Left kidney (tissue), 8 donors: Measurements from ENCODE around the gene MBLAC2. TPM values are rescaled to one million over a fixed set of nuclear protein-coding genes. Genes with fewer than 3 reads are reported as not detected.

Source experiments
- DNase-seq: peaks from one replicate; pipeline ENCODE4 v3.0.0-alpha.2; 2013
- long read RNA-seq, 8 donors: transcript quantifications; one replicate each; lab custom pipeline, GENCODE V29; 2026
- polyA plus RNA-seq: library from polyadenylated mRNA; unstranded; fragments of 120-200 nt; gene quantifications from one replicate; pipeline ENCODE4 v1.2.1, GENCODE V29; 2013; ENCODE audit not compliant: insufficient read length

The MBLAC2 gene
- polyA plus RNA-seq, result 11.1 TPM
- long read RNA-seq, donor 1, full-length matches to known transcripts, result 9 of 9 reads
- long read RNA-seq, donor 1, partial matches to known transcripts, result 0 of 9 reads
- long read RNA-seq, donor 1, other reads (novel, unspliced or antisense), result 0 of 9 reads
- long read RNA-seq, donor 2, full-length matches to known transcripts, result 2 of 2 reads
- long read RNA-seq, donor 2, partial matches to known transcripts, result 0 of 2 reads
- long read RNA-seq, donor 2, other reads (novel, unspliced or antisense), result 0 of 2 reads
- long read RNA-seq, donor 3, full-length matches to known transcripts, result 9 of 9 reads
- long read RNA-seq, donor 3, partial matches to known transcripts, result 0 of 9 reads
- long read RNA-seq, donor 3, other reads (novel, unspliced or antisense), result 0 of 9 reads
- long read RNA-seq, donor 4, full-length matches to known transcripts, result 1 of 1 reads
- long read RNA-seq, donor 4, partial matches to known transcripts, result 0 of 1 reads
- long read RNA-seq, donor 4, other reads (novel, unspliced or antisense), result 0 of 1 reads
- long read RNA-seq, donor 5, full-length matches to known transcripts, result 5 of 5 reads
- long read RNA-seq, donor 5, partial matches to known transcripts, result 0 of 5 reads
- long read RNA-seq, donor 5, other reads (novel, unspliced or antisense), result 0 of 5 reads
- long read RNA-seq, donor 6, full-length matches to known transcripts, result 15 of 15 reads
- long read RNA-seq, donor 6, partial matches to known transcripts, result 0 of 15 reads
- long read RNA-seq, donor 6, other reads (novel, unspliced or antisense), result 0 of 15 reads
- long read RNA-seq, donor 7, full-length matches to known transcripts, result 6 of 6 reads
- long read RNA-seq, donor 7, partial matches to known transcripts, result 0 of 6 reads
- long read RNA-seq, donor 7, other reads (novel, unspliced or antisense), result 0 of 6 reads
- long read RNA-seq, donor 8, full-length matches to known transcripts, result 1 of 1 reads
- long read RNA-seq, donor 8, partial matches to known transcripts, result 0 of 1 reads
- long read RNA-seq, donor 8, other reads (novel, unspliced or antisense), result 0 of 1 reads

- DNase-seq, result peak; percentile 87
Measured at GRCh38 chr5:90474235-90475107, at the start of gene MBLAC2, which contains the start of gene POLR3G. Gene MBLAC2 (minus strand): TSS chr5:90474771. CDS start chr5:90474292, 479 bp downstream. Gene POLR3G (plus strand): TSS chr5:90474864. CDS start chr5:90485568, 10,704 bp downstream.

- no peak for DNase-seq
Measured at GRCh38 chr5:90519081-90519480, 44.5 kb upstream of the MBLAC2 start.

- DNase-seq, result no peak
Measured at GRCh38 chr5:90518661-90519060, 44.1 kb upstream of the MBLAC2 start.

GRCh38 chr5:90514520-90514919, 39.9 kb upstream of the MBLAC2 start:
- DNase-seq, result no peak

DNA sequence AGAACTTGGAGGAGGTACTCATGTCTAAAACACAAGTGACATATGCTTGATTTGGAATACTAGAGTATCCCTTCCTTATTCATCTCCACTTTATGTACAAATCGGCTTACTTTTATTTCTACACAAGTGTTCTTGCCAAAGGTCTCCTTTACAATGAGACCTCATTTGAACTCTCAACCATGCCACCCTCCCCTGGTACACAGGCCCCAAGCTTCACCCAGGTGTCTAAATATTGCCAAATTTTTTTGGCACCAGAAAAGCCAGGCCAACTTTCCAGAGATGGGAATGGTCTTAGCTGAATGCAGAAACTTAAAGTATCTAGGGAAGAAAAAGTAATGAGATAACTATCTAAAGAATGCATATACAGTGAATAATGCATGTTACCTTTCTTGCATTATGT, 35.9 kb upstream of the MBLAC2 start:
- no peak for DNase-seq

GRCh38 chr5:90506221-90506620, 31.6 kb upstream of the MBLAC2 start:
- no peak for DNase-seq

- no peak for DNase-seq
Measured at GRCh38 chr5:90504743-90505142, 30.2 kb upstream of the MBLAC2 start.

GRCh38 chr5:90503596-90503995, 29.0 kb upstream of the MBLAC2 start:
- DNase-seq, result no peak

GRCh38 chr5:90495146-90495545, 20.6 kb upstream of the MBLAC2 start:
- DNase-seq, result no peak

- DNase-seq, result no peak
Measured at GRCh38 chr5:90494043-90494442, 19.5 kb upstream of the MBLAC2 start.

DNA sequence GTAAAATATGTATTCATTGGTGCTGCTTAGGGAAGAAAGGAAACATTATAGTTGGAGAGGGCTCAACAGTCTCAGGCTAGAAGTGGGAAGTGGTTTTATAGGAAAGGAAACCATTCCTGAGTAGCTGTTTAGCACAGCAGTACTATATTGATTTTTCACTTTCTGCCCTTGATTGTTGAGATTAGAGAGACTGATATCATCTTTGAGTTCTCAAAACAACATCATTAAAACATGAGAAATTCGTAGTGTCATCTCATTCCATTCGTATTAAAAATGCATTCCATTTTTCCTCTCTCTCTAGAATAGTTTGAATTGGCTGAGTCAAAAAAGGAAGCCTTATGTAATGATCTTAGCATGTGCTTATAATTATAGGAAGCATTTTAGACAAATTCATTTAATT, 14.2 kb upstream of the MBLAC2 start:
- no peak for DNase-seq

DNA sequence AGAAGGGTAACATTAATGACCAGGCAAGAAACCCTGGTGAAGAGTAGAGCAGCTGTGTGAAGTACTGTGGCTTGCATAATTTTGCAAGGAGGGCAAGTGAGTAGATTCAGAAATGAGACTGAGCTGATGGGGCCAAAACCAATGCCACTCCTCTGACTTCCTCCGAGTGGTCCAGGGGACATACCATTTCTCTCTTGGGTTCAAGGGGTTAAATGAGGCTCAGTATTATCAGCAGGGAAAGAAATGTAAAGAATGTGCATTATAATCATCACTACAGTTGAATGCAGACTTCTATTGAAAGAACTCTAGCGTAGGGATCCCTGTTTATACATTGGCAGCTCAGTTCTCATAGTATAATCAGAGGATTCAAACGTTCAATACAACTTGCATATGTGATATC, 10.0 kb upstream of the MBLAC2 start:
- no peak for DNase-seq

DNA sequence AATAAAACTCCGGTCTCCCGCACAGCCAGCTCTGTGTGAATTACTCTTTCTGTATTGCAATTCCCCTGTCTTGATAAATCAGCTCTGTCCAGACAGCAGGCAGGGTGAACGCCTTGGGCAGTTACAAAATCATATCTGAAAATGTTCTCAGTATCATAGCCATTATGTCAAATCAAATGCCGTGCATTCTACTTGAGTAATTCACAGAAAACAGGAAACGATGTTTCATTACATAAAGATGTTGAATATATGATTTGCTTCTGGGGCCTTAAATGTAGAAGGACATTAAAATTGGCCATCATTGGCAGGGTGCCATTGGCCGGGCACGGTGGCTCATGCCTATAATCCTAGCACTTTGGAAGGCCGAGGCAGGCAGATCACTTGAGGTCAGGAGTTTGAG, 8.6 kb upstream of the MBLAC2 start:
- DNase-seq, result no peak

DNA sequence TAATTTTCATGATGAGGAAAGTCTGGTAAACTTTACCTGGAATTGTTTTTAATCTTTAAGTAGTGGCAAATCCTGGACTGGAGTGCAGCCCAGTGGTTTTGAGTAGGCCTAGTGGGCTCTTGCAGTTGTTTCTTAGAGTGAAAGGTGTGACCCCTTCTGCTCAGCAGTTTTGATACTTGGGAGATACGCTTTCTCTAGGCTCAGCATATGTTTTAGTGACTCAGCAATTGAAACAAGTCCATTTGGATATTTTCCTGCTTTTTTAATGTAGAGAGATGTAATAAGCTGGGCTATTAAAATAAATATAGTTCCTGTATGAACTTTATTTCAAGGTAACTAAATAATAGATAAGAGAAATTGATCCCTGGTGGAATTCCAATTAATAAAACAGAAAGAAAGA, 6.1 kb upstream of the MBLAC2 start:
- no peak for DNase-seq

GRCh38 chr5:90479611-90480385, 5.2 kb upstream of the MBLAC2 start:
- DNase-seq, result no peak

DNA sequence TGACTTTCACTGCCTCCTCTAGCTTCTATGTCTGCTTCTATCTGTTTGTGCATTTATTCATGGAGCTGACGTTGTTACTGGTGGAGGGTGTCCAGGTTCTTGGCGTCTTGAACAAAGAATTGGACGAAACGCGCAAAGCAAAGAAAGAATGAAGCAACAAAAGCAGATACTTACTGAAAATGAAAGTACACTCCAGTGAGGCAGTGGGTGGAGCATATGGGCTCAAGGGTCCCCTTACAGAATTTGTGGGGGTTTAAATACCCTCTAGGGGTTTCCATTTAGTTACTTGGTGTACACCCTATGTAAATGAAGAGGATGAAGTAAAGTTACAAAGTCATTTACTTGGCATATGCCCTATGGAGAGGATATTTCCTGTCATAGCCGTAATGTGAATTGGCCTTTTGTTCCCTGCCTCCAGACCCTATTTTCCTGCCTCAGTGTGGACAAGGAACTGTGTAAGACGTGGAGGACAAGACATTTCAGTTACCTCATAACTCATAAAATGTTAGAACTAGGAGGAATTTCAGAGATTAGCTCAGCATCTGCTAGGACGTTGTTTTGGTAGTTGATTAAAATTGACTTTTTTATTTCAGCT, 3.1 kb upstream of the MBLAC2 start:
- DNase-seq, result no peak

DNA sequence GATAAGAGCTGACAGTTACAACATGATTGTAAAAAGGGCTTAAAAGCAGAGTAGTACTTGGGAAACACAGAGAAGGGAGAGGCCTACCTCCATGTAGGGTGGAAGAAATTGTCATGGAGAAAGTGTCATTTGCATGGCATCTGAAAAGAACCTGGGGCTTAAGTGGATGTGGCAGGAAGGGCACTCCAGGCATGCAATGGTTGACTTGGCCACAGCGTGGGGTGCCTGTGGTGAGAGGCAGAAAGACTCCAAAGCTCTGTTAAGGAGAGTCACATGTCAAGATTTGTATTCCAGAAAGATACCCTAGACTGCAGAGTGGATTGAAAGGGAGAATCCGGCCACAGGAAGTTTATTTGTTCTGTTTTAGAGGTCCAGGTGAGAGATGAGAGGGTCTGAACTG, 2.5 kb upstream of the MBLAC2 start:
- no peak for DNase-seq

DNA sequence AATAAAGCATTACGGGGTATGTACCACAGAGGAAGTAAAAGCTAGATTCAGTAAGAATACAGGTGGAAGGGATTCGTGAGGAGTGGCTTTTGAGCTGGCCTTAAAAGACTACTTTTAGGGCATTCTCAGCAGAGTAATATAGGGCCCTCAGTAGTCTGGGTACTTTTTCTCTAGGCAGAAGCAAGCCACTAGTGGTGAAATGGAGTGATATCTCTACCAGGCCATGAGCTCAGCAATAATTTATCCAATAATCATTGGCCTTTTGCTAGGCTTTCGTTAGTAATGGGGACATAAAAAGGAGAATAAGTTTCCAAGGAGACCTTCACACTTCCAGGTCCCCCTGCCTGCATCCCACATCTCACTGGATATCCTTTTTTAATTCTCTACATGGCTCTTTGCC, 1.8 kb upstream of the MBLAC2 start:
- DNase-seq, result no peak

GRCh38 chr5:90475436-90475980, 937 bp upstream of the MBLAC2 start:
- DNase-seq, result no peak
